ENCODE measurements around the gene PRG2. TPM values are rescaled to one million over a fixed set of nuclear protein-coding genes. Genes with fewer than 3 reads are reported as not detected.
A peak's percentile ranks its signal among the peaks of the same experiment; 100 is the strongest.

Gene PRG2
- total and polyA plus RNA-seq, 2 of the 13 experiments (the other 11 are each of a cell fraction or from before 2014, with no cell fraction given): not detected

DNA sequence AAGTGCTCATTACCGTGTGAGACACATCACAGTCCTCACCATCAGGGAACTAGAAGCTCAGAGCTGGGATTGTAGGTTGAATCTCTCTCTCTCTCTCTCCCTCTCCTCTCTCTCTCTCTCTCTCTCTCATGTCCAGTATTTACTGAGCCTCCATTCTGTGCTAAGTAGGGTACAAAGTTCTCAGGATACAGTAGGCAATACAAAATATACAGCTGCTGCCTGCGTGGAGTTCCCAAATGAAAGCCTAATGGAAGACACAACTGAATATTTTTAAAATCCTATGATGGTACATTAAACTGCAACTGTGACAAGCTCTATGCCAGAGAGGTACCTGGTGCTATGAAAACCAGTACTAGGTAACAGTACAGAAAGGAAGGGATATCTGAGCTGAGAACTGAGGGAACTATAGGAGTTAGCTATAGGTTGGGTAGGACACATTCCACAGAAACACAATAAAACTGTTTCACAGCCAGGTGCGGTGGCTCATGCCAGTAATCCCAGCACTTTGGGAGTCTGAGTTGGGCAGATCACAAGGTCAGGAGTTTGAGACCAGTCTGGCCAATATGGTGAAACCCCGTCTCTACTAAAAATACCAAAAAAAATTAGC lies 9.6 kb upstream of the PRG2 start (continued):
- TF ChIP-seq, protein P1, sequence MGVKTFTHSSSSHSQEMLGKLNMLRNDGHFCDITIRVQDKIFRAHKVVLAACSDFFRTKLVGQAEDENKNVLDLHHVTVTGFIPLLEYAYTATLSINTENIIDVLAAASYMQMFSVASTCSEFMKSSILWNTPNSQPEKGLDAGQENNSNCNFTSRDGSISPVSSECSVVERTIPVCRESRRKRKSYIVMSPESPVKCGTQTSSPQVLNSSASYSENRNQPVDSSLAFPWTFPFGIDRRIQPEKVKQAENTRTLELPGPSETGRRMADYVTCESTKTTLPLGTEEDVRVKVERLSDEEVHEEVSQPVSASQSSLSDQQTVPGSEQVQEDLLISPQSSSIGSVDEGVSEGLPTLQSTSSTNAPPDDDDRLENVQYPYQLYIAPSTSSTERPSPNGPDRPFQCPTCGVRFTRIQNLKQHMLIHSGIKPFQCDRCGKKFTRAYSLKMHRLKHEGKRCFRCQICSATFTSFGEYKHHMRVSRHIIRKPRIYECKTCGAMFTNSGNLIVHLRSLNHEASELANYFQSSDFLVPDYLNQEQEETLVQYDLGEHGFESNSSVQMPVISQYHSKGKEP (CRISPR knock-in tag; IDR thresholded peaks at IDR 0.05): no peak
- TF ChIP-seq, protein P2, sequence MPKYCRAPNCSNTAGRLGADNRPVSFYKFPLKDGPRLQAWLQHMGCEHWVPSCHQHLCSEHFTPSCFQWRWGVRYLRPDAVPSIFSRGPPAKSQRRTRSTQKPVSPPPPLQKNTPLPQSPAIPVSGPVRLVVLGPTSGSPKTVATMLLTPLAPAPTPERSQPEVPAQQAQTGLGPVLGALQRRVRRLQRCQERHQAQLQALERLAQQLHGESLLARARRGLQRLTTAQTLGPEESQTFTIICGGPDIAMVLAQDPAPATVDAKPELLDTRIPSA (CRISPR knock-in tag; IDR thresholded peaks at IDR 0.05; ENCODE audit: borderline replicate concordance): no peak
- no peak for TF ChIP-seq ZNF367 (CRISPR knock-in tag; IDR thresholded peaks at IDR 0.05; ENCODE audit: borderline replicate concordance)
- TF ChIP-seq ZNF44 (CRISPR knock-in tag; IDR thresholded peaks at IDR 0.05): no peak
- TF ChIP-seq ZNF460 (CRISPR knock-in tag; IDR thresholded peaks at IDR 0.05; ENCODE audit: borderline replicate concordance): no peak
- TF ChIP-seq MAZ (IDR thresholded peaks at IDR 0.05; ENCODE audit: borderline replicate concordance, low read depth, low read length): no peak
- TF ChIP-seq MAZ (CRISPR knock-in tag; IDR thresholded peaks at IDR 0.05; ENCODE audit: low read depth): no peak
- no peak for TF ChIP-seq ZNF24 (IDR thresholded peaks at IDR 0.05)
- no peak for TF ChIP-seq ZFP37 (CRISPR knock-in tag; IDR thresholded peaks at IDR 0.05; ENCODE audit: borderline replicate concordance)
- no peak for TF ChIP-seq ZFYVE20 (CRISPR knock-in tag; IDR thresholded peaks at IDR 0.05; ENCODE audit: borderline replicate concordance, low read depth)
- TF ChIP-seq TRIM24 (CRISPR knock-in tag; IDR thresholded peaks at IDR 0.05): no peak
- TF ChIP-seq CHD4 (IDR thresholded peaks at IDR 0.05; ENCODE audit: borderline replicate concordance, low read length): no peak
- no peak for TF ChIP-seq TCF12 (IDR thresholded peaks at IDR 0.05)
- TF ChIP-seq TCF12 (CRISPR knock-in tag; IDR thresholded peaks at IDR 0.05): no peak
- no peak for TF ChIP-seq HOXA9 (CRISPR knock-in tag; IDR thresholded peaks at IDR 0.05; ENCODE audit: borderline replicate concordance)
- TF ChIP-seq, protein P3, sequence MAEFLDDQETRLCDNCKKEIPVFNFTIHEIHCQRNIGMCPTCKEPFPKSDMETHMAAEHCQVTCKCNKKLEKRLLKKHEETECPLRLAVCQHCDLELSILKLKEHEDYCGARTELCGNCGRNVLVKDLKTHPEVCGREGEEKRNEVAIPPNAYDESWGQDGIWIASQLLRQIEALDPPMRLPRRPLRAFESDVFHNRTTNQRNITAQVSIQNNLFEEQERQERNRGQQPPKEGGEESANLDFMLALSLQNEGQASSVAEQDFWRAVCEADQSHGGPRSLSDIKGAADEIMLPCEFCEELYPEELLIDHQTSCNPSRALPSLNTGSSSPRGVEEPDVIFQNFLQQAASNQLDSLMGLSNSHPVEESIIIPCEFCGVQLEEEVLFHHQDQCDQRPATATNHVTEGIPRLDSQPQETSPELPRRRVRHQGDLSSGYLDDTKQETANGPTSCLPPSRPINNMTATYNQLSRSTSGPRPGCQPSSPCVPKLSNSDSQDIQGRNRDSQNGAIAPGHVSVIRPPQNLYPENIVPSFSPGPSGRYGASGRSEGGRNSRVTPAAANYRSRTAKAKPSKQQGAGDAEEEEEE (CRISPR knock-in tag; IDR thresholded peaks at IDR 0.05; ENCODE audit: borderline replicate concordance): no peak
- TF ChIP-seq RBAK (CRISPR knock-in tag; IDR thresholded peaks at IDR 0.05): no peak
- peak; percentile 79; the same call in 1 of the 2 replicates for TF ChIP-seq WIZ (CRISPR knock-in tag; IDR thresholded peaks at IDR 0.05)
- peak; percentile 48; the same call in 1 of the 2 replicates for TF ChIP-seq FOXJ3 (CRISPR knock-in tag; IDR thresholded peaks at IDR 0.05; ENCODE audit: borderline replicate concordance)
- no peak for TF ChIP-seq PHB2 (IDR thresholded peaks at IDR 0.05; ENCODE audit: partially characterized antibody)
- TF ChIP-seq, protein P4, sequence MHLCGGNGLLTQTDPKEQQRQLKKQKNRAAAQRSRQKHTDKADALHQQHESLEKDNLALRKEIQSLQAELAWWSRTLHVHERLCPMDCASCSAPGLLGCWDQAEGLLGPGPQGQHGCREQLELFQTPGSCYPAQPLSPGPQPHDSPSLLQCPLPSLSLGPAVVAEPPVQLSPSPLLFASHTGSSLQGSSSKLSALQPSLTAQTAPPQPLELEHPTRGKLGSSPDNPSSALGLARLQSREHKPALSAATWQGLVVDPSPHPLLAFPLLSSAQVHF (CRISPR knock-in tag; IDR thresholded peaks at IDR 0.05): no peak
- TF ChIP-seq RAD21 (CRISPR knock-in tag; IDR thresholded peaks at IDR 0.05): no peak
- TF ChIP-seq DNMT1 (CRISPR knock-in tag; IDR thresholded peaks at IDR 0.05): no peak
- TF ChIP-seq HES4 (CRISPR knock-in tag; IDR thresholded peaks at IDR 0.05; ENCODE audit: borderline replicate concordance): no peak
- no peak for TF ChIP-seq ZFP62 (CRISPR knock-in tag; IDR thresholded peaks at IDR 0.05)
- no peak for TF ChIP-seq NONO (IDR thresholded peaks at IDR 0.05)
- peak; percentile 58; the same call in 1 of the 2 replicates for TF ChIP-seq NONO (CRISPR knock-in tag; conservative IDR thresholded peaks at IDR 0.05)
- TF ChIP-seq ZNF138 (CRISPR knock-in tag; IDR thresholded peaks at IDR 0.05; ENCODE audit: low read depth): no peak
